GM13977 (cell line): ENCODE measurements around the gene REXO5.

Experiments used
- DNase-seq: peaks from one replicate; pipeline ENCODE4 v3.0.0; 2012; ENCODE audit warnings: low spot score
- in situ Hi-C: fragments of 300-500 bp; cut with MboI; formaldehyde crosslinking; loops from one replicate; pipeline ENCODE4 v1.12.0; 2022; ENCODE audit warnings: low sequenced_read_pairs, low pct_unique_long_range_greater_than_20kb, mixed read lengths, inconsistent platforms; ENCODE audit not compliant: unreplicated experiment
- TF ChIP-seq, protein P1 (sequence below): IDR thresholded peaks from 2 replicates; pipeline ENCODE4 v1.5.1; 2012; ENCODE audit warnings: mild to moderate bottlenecking, control low read depth; ENCODE audit not compliant: insufficient read depth; ENCODE audit errors: extremely low read depth, missing control alignments

The REXO5 gene

DNA sequence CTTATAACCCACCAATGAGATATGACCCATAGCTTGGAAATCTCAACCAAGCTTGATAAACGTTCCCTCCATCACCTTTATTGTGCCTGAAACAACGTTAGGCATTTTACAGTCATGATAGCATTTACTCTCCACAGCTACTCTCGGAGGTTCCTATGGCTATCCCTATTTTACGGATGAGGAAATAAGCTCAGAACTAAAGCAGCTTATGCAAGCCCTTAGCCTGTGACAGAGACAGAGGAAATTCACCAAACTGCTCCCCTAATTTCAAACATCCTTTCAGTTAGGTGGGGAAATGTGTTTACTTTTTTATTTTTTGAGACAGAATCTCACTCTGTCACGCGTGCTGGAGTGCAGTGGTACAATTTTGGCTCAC is 75.2 kb downstream of the REXO5 start:
- DNase-seq, result no peak

DNA sequence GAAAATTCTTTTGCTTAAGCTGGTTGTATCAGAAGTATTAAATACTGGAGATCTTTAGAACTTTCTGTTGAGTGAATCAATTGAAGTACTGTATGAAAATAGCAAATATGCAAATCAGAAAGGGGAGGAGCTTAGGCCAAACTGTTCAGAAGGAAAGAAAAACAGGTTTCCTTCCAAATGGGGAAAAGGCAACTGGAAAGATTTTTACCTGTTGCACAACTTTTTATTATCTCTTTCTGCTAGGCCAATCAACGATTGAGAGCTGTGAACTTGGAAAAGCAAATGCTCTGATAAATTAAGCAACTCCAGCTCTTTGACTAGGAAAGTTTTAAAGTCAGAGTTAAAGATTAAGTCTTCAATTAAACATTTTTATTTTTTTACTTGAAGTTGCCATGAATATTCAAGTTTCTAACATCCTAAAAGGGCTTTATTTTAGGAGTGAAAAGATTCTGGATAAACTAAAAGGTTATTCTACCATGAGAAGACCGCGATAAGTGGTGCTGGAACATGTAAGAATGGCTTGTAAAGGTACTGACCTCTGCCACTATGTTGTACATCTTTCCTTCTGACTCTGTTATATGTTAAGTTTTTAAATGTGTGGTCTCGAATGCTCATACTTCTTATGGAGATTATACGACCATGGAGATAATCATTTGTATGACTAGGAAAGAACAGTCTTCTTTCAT is 77.4 kb downstream of the REXO5 start:
- TF ChIP-seq, protein P1, sequence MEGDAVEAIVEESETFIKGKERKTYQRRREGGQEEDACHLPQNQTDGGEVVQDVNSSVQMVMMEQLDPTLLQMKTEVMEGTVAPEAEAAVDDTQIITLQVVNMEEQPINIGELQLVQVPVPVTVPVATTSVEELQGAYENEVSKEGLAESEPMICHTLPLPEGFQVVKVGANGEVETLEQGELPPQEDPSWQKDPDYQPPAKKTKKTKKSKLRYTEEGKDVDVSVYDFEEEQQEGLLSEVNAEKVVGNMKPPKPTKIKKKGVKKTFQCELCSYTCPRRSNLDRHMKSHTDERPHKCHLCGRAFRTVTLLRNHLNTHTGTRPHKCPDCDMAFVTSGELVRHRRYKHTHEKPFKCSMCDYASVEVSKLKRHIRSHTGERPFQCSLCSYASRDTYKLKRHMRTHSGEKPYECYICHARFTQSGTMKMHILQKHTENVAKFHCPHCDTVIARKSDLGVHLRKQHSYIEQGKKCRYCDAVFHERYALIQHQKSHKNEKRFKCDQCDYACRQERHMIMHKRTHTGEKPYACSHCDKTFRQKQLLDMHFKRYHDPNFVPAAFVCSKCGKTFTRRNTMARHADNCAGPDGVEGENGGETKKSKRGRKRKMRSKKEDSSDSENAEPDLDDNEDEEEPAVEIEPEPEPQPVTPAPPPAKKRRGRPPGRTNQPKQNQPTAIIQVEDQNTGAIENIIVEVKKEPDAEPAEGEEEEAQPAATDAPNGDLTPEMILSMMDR, result no peak
- in situ Hi-C loops, result no loop called here
- DNase-seq, result no peak

More for the DNA sequence above, 75.2 kb downstream of the REXO5 start:
- TF ChIP-seq, protein P1, result no peak
- in situ Hi-C loops, result no loop called here

DNA sequence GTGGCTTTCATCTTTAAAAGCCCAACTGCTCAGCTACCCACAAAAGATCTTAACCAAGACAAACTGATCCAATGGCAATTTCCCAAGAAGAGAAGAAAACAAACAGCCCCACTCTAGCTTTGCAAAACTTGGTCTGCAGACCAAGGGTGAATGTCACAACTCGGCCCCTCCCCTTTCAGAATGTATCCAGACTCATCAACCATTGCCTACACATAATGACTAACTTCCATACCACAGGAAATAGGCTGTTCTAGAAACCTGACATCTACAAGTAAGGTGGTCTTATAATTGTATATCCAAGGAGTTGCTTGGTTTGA is 77.9 kb downstream of the REXO5 start:
- in situ Hi-C loops, result no loop called here
- TF ChIP-seq, protein P1, result no peak
- DNase-seq, result no peak

DNA sequence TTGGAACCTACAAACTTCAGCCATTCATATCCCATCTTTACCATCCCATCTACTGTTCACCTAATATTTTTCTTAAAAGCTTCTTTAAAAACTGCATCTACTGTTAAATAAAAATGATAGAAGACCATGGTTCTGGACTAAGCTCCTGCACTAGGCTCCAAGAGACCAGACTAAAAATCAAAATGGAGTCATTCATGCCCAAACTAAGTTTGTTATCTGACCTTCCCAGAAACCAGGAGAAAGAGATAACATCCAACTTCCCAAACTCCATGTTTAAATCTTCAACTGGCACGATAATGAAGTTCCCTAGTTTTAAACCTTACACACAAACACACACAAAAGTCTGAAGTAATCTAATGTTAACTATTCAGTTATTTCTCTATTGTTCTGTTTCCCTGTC is 80.0 kb downstream of the REXO5 start:
- no peak for DNase-seq
- TF ChIP-seq, protein P1, result no peak
- in situ Hi-C loops, result no loop called here

DNA sequence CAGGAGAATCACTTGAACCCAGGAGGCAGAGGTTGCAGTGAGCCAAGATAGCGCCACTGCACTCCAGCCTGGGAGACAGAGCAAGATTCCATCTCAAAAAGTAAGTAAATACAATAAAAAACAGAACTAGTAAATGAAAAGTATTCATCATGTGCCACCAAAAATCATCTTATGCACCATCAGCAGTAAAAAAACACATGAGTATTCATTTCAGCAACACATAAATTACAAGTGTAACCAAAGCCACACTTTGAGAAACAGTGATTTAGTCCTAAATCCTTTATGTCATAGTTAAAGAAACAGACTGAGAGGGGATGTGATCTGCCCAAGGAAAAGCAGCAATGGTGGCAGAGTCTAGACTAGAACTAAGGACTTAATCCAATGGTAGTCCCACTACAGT is 80.9 kb downstream of the REXO5 start:
- in situ Hi-C loops, result no loop called here
- DNase-seq, result no peak
- TF ChIP-seq, protein P1, result no peak

DNA sequence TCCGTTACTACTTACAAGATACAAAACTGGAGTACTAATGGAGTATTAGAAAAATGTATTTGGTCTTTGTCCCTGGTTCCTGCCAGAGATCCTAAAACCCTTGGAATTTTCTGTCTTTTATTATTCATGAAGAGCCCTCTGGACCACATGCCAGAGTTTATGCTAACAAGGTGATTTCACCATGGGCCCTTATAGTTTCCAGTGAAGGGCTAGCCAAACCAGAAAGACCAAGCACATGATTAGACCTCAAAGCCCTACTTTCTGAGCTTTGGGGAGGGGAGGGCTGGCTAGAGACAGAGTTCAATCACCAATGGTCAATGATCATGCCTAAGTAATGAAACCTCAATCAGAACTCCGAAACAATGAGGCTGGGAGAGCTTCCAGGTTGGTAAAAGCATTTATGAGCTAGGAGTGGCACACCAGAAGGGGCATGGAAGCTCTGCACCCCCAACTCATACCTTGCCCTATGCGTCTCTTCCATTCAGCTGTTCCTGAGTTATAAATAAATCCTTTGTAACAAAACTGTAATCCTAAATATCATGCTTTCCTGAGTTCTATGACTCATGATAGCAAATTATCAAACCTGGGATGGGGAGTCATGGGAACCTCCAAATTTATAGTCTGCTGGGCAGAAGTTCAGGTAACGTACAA is 83.4 kb downstream of the REXO5 start:
- DNase-seq, result no peak
- in situ Hi-C loops, result no loop called here
- TF ChIP-seq, protein P1, result no peak

DNA sequence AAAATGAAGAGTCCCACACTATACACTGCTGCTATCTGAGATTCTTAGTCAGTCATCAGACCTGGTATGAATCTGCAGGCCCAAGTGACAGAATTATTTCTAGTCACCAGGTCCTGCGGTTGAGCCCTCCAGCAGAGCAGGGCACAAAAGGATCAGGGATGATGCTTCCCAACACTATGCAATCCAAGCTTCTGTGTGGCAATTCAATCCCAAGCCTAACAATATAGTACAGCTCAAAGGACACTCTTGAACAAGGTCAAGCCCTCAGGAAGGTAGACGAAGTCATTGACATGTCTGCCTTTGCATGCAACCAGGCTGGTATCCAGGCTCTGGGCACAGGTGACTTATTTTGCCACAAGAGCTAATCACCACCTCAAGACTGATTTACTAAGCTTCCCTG is 88.1 kb downstream of the REXO5 start:
- in situ Hi-C loops, result no loop called here
- TF ChIP-seq, protein P1, result no peak
- DNase-seq, result no peak
